CD14-positive monocyte (primary cell): ENCODE data around the gene ZNF682. TPM values are rescaled to one million over a fixed set of nuclear protein-coding genes. Genes with fewer than 3 reads are reported as not detected.
"Not testable (repeated sequence)": the region's sequence is repeated elsewhere in the genome, so short reads cannot be mapped to it uniquely, and the experiment has no call there.

Experiments used
- DNase-seq, 3 donors: peaks; one replicate each; pipeline ENCODE4 v3.0.0-alpha.2; 2011 to 2022
- H2AFZ ChIP-seq: 2 replicates; pipeline ENCODE4 v1.6.0; 2012; ENCODE audit warnings: mild to moderate bottlenecking, low read depth, low read length, inconsistent platforms; ENCODE audit not compliant: insufficient read depth, poor library complexity, severe bottlenecking
- H3K27ac ChIP-seq, 2 donors: 1 replicate in 1 of 2; 2 replicates in 1 of 2; pipeline ENCODE4 v1.5.1; 2012 to 2013; ENCODE audit warnings: low read length in 2 of 2, control low read depth in 1 of 2, inconsistent platforms in 1 of 2, low read depth in 1 of 2, mild to moderate bottlenecking in 1 of 2
- H3K27me3 ChIP-seq, 2 donors: one replicate each; pipeline versions ENCODE4 v1.6.0 to v1.6.1; 2011 to 2013; ENCODE audit warnings: low read length in 2 of 2; ENCODE audit not compliant: control insufficient read depth in 2 of 2, insufficient read depth in 2 of 2
- H3K36me3 ChIP-seq, 2 donors: replicated peaks in 1 of 2; 1 replicate in 1 of 2; 2 replicates in 1 of 2; pipeline versions ENCODE4 v1.5.1 to v1.6.1; 2012 to 2013; ENCODE audit warnings: low read length in 2 of 2, control low read depth in 1 of 2, inconsistent platforms in 1 of 2, mild to moderate bottlenecking in 1 of 2; ENCODE audit not compliant: insufficient read depth in 2 of 2, control insufficient read depth in 1 of 2
- H3K4me1 ChIP-seq, 2 donors: 1 replicate in 1 of 2; 2 replicates in 1 of 2; pipeline versions ENCODE4 v1.5.1 to v1.6.1; 2012 to 2013; ENCODE audit warnings: low read length in 2 of 2, control low read depth in 1 of 2, inconsistent platforms in 1 of 2, mild to moderate bottlenecking in 1 of 2, moderate library complexity in 1 of 2; ENCODE audit not compliant: insufficient read depth in 2 of 2, control insufficient read depth in 1 of 2
- H3K4me2 ChIP-seq: replicated peaks from 2 replicates; pipeline ENCODE3; 2012; ENCODE audit warnings: low read length, moderate library complexity, mild to moderate bottlenecking; ENCODE audit not compliant: poor library complexity, severe bottlenecking; ENCODE audit errors: extremely low read depth
- H3K4me3 ChIP-seq, 3 experiments: fragments of 200-600 bp in 1 of 3; sonication (generic) in 1 of 3; replicated peaks in 1 of 3; 1 replicate in 2 of 3; 2 replicates in 1 of 3; pipeline ENCODE4 v1.5.1; 2011 to 2013; ENCODE audit warnings: low read length in 3 of 3, mild to moderate bottlenecking in 3 of 3, control low read depth in 2 of 3, low read depth in 2 of 3, inconsistent platforms in 1 of 3, moderate library complexity in 1 of 3
- H3K79me2 ChIP-seq: 2 replicates; pipeline ENCODE4 v1.6.0; 2012; ENCODE audit warnings: mild to moderate bottlenecking, control low read depth, inconsistent platforms, low read length, moderate library complexity; ENCODE audit not compliant: insufficient read depth
- H3K9ac ChIP-seq: 2 replicates; pipeline ENCODE4 v1.6.0; 2017; ENCODE audit warnings: low read length, mild to moderate bottlenecking; ENCODE audit not compliant: insufficient read depth, poor library complexity, severe bottlenecking
- H3K9me3 ChIP-seq, 2 donors: replicated peaks in 1 of 2; 1 replicate in 1 of 2; 2 replicates in 1 of 2; pipeline versions ENCODE4 v1.5.1 to v1.6.1; 2012 to 2013; ENCODE audit warnings: low read length in 2 of 2, control low read depth in 1 of 2; ENCODE audit not compliant: control insufficient read depth in 1 of 2, insufficient read depth in 1 of 2
- H4K20me1 ChIP-seq: 2 replicates; pipeline ENCODE4 v1.6.0; 2012; ENCODE audit warnings: mild to moderate bottlenecking, low read length, control low read depth, moderate library complexity; ENCODE audit not compliant: insufficient read depth
- H3K27ac Mint-ChIP-seq, 7 donors: one replicate each; pipeline ENCODE4 v1.8.0; 2020; ENCODE audit warnings: mild to moderate bottlenecking in 7 of 7, mixed read lengths in 7 of 7, moderate library complexity in 6 of 7, inconsistent platforms in 2 of 7
- H3K27me3 Mint-ChIP-seq, 3 donors: one replicate each; pipeline ENCODE4 v1.8.0; 2021 to 2022; ENCODE audit warnings: low read depth in 3 of 3, mild to moderate bottlenecking in 3 of 3, mixed read lengths in 3 of 3, moderate library complexity in 3 of 3, inconsistent platforms in 1 of 3
- H3K36me3 Mint-ChIP-seq, 2 donors: one replicate each; pipeline ENCODE4 v1.8.0; 2020; ENCODE audit warnings: mixed read lengths in 2 of 2, inconsistent platforms in 1 of 2, mild to moderate bottlenecking in 1 of 2
- H3K4me1 Mint-ChIP-seq: one replicate; pipeline ENCODE4 v1.8.0; 2020; ENCODE audit warnings: mild to moderate bottlenecking, mixed read lengths
- H3K4me3 Mint-ChIP-seq, 2 donors: one replicate each; pipeline ENCODE4 v1.8.0; 2020; ENCODE audit warnings: mild to moderate bottlenecking in 2 of 2, mixed read lengths in 2 of 2, moderate library complexity in 1 of 2
- H3K9me3 Mint-ChIP-seq, 7 donors: one replicate each; pipeline ENCODE4 v1.8.0; 2020 to 2022; ENCODE audit warnings: mixed read lengths in 7 of 7, mild to moderate bottlenecking in 6 of 7, moderate library complexity in 6 of 7, inconsistent platforms in 2 of 7
- WGBS: methylation state at CpG from one replicate; pipeline ENCODE4 v1.1.5; 2013; ENCODE audit warnings: missing lambda C conversion rate; ENCODE audit not compliant: insufficient coverage; 5-methylcytosine and 5-hydroxymethylcytosine counted together
- intact Hi-C, 2 donors: fragments of 100-400 bp; cut with micrococcal nuclease; formaldehyde crosslinking; loops; one replicate each; pipeline versions ENCODE4 v1.15.0 to v1.15.1; 2023
- polyA minus RNA-seq: library from RNA; depleted of rRNA, polyadenylated mRNA; stranded (reverse); fragments of >200 nt; gene quantifications from 2 replicates; pipeline ENCODE4 v1.2.3, GENCODE V29; 2012
- polyA plus RNA-seq, 3 donors: library from polyadenylated mRNA; depleted of rRNA in 1 of 3; unstranded in 2 of 3; stranded (reverse) in 1 of 3; fragments of 300-500 nt in 2 of 3; fragments of >200 nt in 1 of 3; fragmentation: Illumina TruSeq in 2 of 3; gene quantifications; 1 replicate in 2 of 3; 2 replicates in 1 of 3; pipeline ENCODE4 v1.2.3, GENCODE V29; 2012 to 2021
- total RNA-seq, 12 experiments: library from RNA in 1 of 12; stranded (reverse) in 1 of 12; fragments of 120-200 nt in 1 of 12; gene quantifications; one replicate each; pipeline ENCODE4 v1.2.4 and lab custom pipeline; 2013 to 2026; ENCODE audit warnings: mixed read lengths in 6 of 12, inconsistent platforms in 1 of 12
- TF ChIP-seq, protein P1 (sequence below): fragments of 200-600 bp; IDR thresholded peaks from one replicate; pipeline ENCODE4 v1.8.0; 2022; ENCODE audit warnings: antibody characterized with exemption, mild to moderate bottlenecking

ZNF682 gene
- total RNA-seq (2013): 0.46 TPM
- polyA plus RNA-seq: 1 to 10 TPM in 1 of 3 donors, under 1 TPM in 1, not detected in 1; 0.48 to 1.7 TPM
- polyA minus RNA-seq: under 0.01 and 0.16 TPM in 2 replicates
- 0.17 to 2.8 (median 0.85) reads per million in 11 experiments for total RNA-seq (lab: John Stamatoyannopoulos, UW)

DNA sequence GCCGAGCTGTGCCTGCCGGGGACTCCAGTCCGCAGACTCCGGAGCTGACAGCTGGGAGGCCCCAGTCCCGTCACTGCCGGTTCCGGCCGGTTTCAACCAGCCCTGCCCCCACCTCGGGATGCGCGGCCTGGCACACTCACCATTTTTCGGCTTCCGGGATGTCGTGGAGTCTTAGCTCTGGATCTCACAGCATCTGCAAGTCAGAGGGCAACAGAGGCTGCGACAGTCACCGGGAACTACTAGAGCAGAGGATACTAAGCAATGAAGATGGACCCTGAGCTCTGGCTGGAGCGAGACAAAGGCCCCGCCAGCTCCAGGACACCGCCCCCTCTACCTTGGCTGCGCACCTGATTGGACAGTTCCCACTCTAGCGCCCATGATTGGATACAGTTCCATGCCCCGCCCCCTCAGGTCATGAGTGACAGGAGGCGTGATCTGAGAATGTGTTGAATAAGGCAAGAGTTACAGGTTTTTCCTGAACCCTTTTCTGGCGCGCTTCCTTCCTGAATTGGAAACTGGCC, at the start of gene ZNF682:
TSS of gene ZNF682 (minus strand) at position 303 of the 521 bp plus-strand sequence. CDS start at position 143, 160 bp downstream.
- TF ChIP-seq, protein P1, sequence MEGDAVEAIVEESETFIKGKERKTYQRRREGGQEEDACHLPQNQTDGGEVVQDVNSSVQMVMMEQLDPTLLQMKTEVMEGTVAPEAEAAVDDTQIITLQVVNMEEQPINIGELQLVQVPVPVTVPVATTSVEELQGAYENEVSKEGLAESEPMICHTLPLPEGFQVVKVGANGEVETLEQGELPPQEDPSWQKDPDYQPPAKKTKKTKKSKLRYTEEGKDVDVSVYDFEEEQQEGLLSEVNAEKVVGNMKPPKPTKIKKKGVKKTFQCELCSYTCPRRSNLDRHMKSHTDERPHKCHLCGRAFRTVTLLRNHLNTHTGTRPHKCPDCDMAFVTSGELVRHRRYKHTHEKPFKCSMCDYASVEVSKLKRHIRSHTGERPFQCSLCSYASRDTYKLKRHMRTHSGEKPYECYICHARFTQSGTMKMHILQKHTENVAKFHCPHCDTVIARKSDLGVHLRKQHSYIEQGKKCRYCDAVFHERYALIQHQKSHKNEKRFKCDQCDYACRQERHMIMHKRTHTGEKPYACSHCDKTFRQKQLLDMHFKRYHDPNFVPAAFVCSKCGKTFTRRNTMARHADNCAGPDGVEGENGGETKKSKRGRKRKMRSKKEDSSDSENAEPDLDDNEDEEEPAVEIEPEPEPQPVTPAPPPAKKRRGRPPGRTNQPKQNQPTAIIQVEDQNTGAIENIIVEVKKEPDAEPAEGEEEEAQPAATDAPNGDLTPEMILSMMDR: no peak
- Histone ChIP-seq H3K9me3 (peaks cover 18 to 48% of the 10 kb centered on the region in 2 donors), H3K4me3 (peak within 1 kb of the TSS; percentile 65 to 88 (median 86)), H3K9ac (peak within 1 kb of the TSS; percentile 76), H3K4me2 (peak within 1 kb of the TSS; percentile 87), H4K20me1 (no peaks in the 10 kb centered on the region), H3K79me2 (no peaks in the 10 kb centered on the region), H3K4me1 (peaks cover 4 to 8% of the 10 kb centered on the region in 2 donors), H2AFZ (peak within 1 kb of the TSS; percentile 86), H3K27ac (peak within 1 kb of the TSS; percentile 5 to 73), H3K36me3 (no peaks in the 10 kb centered on the region), H3K27me3 (no peaks in the 10 kb centered on the region)
- intact Hi-C loops: no loop called here
- H3K4me3 Mint-ChIP-seq: peak within 1 kb of the TSS; percentile 88 to 96
- peak within 1 kb of the TSS in 3 of 7 donors; percentile 63 to 76 (median 68) for H3K27ac Mint-ChIP-seq
- peaks cover 1 to 5% (median 1%) of the 10 kb centered on the region in 3 donors for H3K27me3 Mint-ChIP-seq
- H3K36me3 Mint-ChIP-seq: no peaks in the 10 kb centered on the region
- peak; percentile 71 to 77 (median 74) for DNase-seq
- peaks cover 12% of the 10 kb centered on the region for H3K4me1 Mint-ChIP-seq
- WGBS: under 1% methylated on average over 21 of the region's 25 CpGs
- H3K9me3 Mint-ChIP-seq: peaks cover 15 to 65% (median 53%) of the 10 kb centered on the region in 7 donors

DNA sequence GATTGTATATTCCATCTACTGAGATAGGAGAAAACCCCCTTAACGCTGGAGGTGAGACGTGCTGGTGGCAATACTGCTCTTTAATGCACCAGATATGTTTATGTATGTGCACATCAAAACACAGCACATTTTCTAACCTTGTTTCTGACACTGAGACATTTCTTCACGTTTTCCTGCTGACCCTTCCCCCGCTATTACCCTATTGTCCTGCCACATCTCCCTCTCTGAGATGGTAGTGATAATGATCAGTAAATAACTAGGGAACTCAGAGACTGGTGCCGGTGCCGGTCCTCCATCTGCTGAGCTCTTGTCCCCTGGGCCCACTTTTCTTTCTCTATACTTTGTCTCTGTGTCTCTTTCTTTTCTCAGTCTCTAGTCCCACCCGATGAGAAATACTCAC, 43.6 kb upstream of the ZNF682 start:
- Histone ChIP-seq H3K9me3 (peaks cover 66 to 79% of the 10 kb centered on the region in 2 donors), H3K4me1 (peaks cover 8 to 14% of the 10 kb centered on the region in 2 donors), H3K79me2 (peaks cover 50% of the 10 kb centered on the region), H3K36me3 (peaks cover 0 to 30% of the 10 kb centered on the region in 2 donors)
- H3K27ac Mint-ChIP-seq, DNase-seq, H3K4me3 Mint-ChIP-seq, H2AFZ ChIP-seq, H3K9ac ChIP-seq, H3K4me3 ChIP-seq, intact Hi-C loops, H3K27me3 Mint-ChIP-seq, H4K20me1 ChIP-seq, H3K27ac ChIP-seq, H3K27me3 ChIP-seq, H3K4me2 ChIP-seq: not testable (repeated sequence)
- peaks cover 27 to 44% of the 10 kb centered on the region in 2 donors for H3K36me3 Mint-ChIP-seq
- H3K4me1 Mint-ChIP-seq: peaks cover 15% of the 10 kb centered on the region
- H3K9me3 Mint-ChIP-seq: peaks cover 50 to 88% (median 69%) of the 10 kb centered on the region in 7 donors
- no CpG with 5 or more reads among the region's 7 CpGs for WGBS

DNA sequence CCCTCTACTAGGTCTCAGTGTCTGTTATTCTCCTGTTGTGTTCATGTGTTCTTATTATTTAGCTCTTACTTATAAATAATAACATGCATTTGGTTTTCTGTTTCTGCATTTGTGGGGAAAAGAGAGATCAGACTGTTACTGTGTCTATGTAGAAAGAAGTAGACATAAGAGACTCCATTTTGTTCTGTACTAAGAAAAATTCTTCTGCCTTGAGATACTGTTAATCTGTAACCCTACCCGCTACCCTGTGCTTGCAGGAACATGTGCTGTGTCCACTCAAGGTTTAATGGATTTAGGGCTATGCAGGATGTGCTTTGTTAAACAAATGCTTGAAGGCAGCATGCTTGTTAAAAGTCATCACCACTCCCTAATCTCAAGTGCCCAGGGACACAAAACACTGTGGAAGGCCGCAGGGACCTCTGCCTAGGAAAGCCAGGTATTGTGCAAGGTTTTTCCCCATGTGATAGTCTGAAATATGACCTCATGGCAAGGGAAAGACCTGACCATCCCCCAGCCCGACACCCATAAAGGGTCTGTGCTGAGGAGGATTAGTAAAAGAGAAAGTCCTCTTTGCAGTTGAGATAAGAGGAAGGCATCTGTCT, 43.0 kb upstream of the ZNF682 start:
- Histone ChIP-seq H3K79me2 (peaks cover 47% of the 10 kb centered on the region), H3K9me3 (peaks cover 65 to 74% of the 10 kb centered on the region in 2 donors), H3K4me1 (peaks cover 12 to 17% of the 10 kb centered on the region in 2 donors), H3K36me3 (peaks cover 0 to 27% of the 10 kb centered on the region in 2 donors)
- H3K9ac ChIP-seq, H3K27me3 ChIP-seq, H3K4me3 Mint-ChIP-seq, H4K20me1 ChIP-seq, H3K4me2 ChIP-seq, intact Hi-C loops, DNase-seq, H3K27ac ChIP-seq, H3K27ac Mint-ChIP-seq, H3K4me3 ChIP-seq, H2AFZ ChIP-seq, H3K27me3 Mint-ChIP-seq: not testable (repeated sequence)
- Mint-ChIP-seq H3K9me3 (peaks cover 47 to 87% (median 67%) of the 10 kb centered on the region in 7 donors), H3K4me1 (peaks cover 18% of the 10 kb centered on the region), H3K36me3 (peaks cover 23 to 40% of the 10 kb centered on the region in 2 donors)
- WGBS: 80% methylated on average over 1 of the region's 3 CpGs
